Measurements from ENCODE around the gene P2RX4. TPM values are rescaled to one million over a fixed set of nuclear protein-coding genes. Genes with fewer than 3 reads are reported as not detected.
"Not testable (repeated sequence)": the region's sequence is repeated elsewhere in the genome, so short reads cannot be mapped to it uniquely, and the experiment has no call there.

Gene P2RX4
- polyA plus RNA-seq, 1 experiment = 18.9 TPM

- no peaks in the 10 kb centered on the region for H3K9me3 ChIP-seq (ENCODE audit: control insufficient read depth, insufficient read depth, low read length)
- no peak overlapping the region for H3K27ac ChIP-seq (ENCODE audit: low read depth, low read length)
- CTCF ChIA-PET = interaction anchor here (1.0 kb wide), 1 partner anchor 22 kb away, joined by 3 read pairs; no protein-coding TSS in a partner anchor
- no peak for DNase-seq (ENCODE audit: low read depth, low spot score)
- POLR2A ChIA-PET = no interaction called here
- H3K4me3 ChIP-seq (ENCODE audit: low read depth, low read length) = no peak overlapping the region
- no peak for TF ChIP-seq CTCF (IDR thresholded peaks at IDR 0.05; ENCODE audit: low read depth, low read length)
- no peaks in the 10 kb centered on the region for H3K27me3 ChIP-seq (ENCODE audit: control insufficient read depth, insufficient read depth, low read length)
Measured at GRCh38 chr12:121251838-121252237, 41.9 kb downstream of the P2RX4 start.

- TF ChIP-seq CTCF (IDR thresholded peaks at IDR 0.05; ENCODE audit: low read depth, low read length) = no peak
- Histone ChIP-seq H3K4me3 (ENCODE audit: low read depth, low read length) (no peak overlapping the region), H3K27me3 (ENCODE audit: control insufficient read depth, insufficient read depth, low read length) (no peaks in the 10 kb centered on the region), H3K27ac (ENCODE audit: low read depth, low read length) (no peak overlapping the region), H3K9me3 (ENCODE audit: control insufficient read depth, insufficient read depth, low read length) (no peaks in the 10 kb centered on the region)
- POLR2A ChIA-PET = no interaction called here
- DNase-seq (ENCODE audit: low read depth, low spot score) = no peak
- CTCF ChIA-PET = no interaction called here
Measured at GRCh38 chr12:121252712-121253345, 42.9 kb downstream of the P2RX4 start.

GRCh38 chr12:121253638-121254335 is 43.9 kb downstream of the P2RX4 start:
- DNase-seq (ENCODE audit: low read depth, low spot score) = no peak
- CTCF ChIA-PET = no interaction called here
- POLR2A ChIA-PET = no interaction called here
- Histone ChIP-seq H3K27me3 (ENCODE audit: control insufficient read depth, insufficient read depth, low read length) (no peaks in the 10 kb centered on the region), H3K27ac (ENCODE audit: low read depth, low read length) (no peak overlapping the region), H3K4me3 (ENCODE audit: low read depth, low read length) (no peak overlapping the region), H3K9me3 (ENCODE audit: control insufficient read depth, insufficient read depth, low read length) (no peaks in the 10 kb centered on the region)
- TF ChIP-seq CTCF (IDR thresholded peaks at IDR 0.05; ENCODE audit: low read depth, low read length) = no peak

GRCh38 chr12:121255433-121255832 is 45.5 kb downstream of the P2RX4 start:
- H3K9me3 ChIP-seq (ENCODE audit: control insufficient read depth, insufficient read depth, low read length) = no peaks in the 10 kb centered on the region
- TF ChIP-seq CTCF (IDR thresholded peaks at IDR 0.05; ENCODE audit: low read depth, low read length) = no peak
- CTCF ChIA-PET = no interaction called here
- DNase-seq (ENCODE audit: low read depth, low spot score) = no peak
- POLR2A ChIA-PET = no interaction called here
- H3K4me3 ChIP-seq (ENCODE audit: low read depth, low read length) = no peak overlapping the region
- no peaks in the 10 kb centered on the region for H3K27me3 ChIP-seq (ENCODE audit: control insufficient read depth, insufficient read depth, low read length)
- H3K27ac ChIP-seq (ENCODE audit: low read depth, low read length) = no peak overlapping the region

- H3K4me3 ChIP-seq (ENCODE audit: low read depth, low read length); DNase-seq (ENCODE audit: low read depth, low spot score); H3K27me3 ChIP-seq (ENCODE audit: control insufficient read depth, insufficient read depth, low read length); H3K27ac ChIP-seq (ENCODE audit: low read depth, low read length); H3K9me3 ChIP-seq (ENCODE audit: control insufficient read depth, insufficient read depth, low read length): not testable (repeated sequence)
- ChIA-PET POLR2A (interaction anchor here (0.7 kb wide), 2 partner anchors 162 to 507 kb away, joined by 6 to 7 read pairs; no protein-coding TSS in a partner anchor), CTCF (interaction anchor here (0.6 to 0.7 kb wide), 2 partner anchors 23 to 199 kb away, joined by 4 to 6 read pairs; no protein-coding TSS in a partner anchor)
Measured at GRCh38 chr12:121257704-121258449, 47.9 kb downstream of the P2RX4 start.
